Measurements from ENCODE around the gene CPNE6. TPM values are rescaled to one million over a fixed set of nuclear protein-coding genes. Genes with fewer than 3 reads are reported as not detected.

Gene CPNE6
- total and polyA plus RNA-seq, 2 of the 13 experiments (the other 11 are each of a cell fraction or from before 2014, with no cell fraction given), result not detected

DNA sequence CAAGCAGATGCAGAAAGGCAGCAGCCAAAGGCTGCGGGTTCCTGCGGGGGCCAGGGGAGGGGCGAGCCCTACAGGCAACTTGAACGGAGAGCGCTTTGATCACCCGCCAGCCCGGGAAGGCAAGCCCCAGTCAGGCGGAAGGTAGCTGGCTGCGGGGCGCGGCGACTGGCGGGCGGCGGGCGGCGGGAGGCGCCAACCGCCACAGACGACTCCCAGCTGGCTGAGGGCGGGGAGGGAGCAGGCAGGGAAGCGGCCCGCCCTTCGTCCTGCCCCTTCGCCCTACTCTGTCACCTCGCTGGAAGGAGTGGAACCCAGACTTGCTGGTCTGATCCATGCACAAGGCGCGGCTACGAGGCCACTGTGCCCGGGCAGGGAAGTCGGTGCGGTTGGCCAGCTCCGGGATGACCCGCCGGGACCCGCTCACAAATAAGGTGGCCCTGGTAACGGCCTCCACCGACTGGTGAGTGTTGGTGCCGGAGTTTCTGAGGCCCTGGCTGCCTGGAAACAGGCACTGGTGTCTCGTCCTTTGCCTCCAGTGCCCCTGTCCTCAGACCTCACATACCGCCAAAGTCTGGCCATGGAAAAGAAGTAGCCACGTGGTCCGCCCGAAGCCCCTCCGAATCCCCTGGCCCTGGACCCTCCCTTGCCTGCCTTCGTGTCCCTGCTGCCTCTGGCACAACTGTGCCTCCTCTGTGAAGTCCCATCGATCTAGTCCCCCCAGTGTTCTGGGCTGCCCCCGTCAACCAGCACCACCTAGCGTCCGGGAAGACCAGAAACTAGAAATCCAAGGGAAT is 35.0 kb upstream of the CPNE6 start (continued):
- TF ChIP-seq, protein P1, sequence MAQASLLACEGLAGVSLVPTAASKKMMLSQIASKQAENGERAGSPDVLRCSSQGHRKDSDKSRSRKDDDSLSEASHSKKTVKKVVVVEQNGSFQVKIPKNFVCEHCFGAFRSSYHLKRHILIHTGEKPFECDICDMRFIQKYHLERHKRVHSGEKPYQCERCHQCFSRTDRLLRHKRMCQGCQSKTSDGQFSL (CRISPR knock-in tag; IDR thresholded peaks at IDR 0.05), result peak; percentile 87
- TF ChIP-seq MED1 (CRISPR knock-in tag; IDR thresholded peaks at IDR 0.05) (peak; percentile 59), GATA4 (IDR thresholded peaks at IDR 0.05; ENCODE audit: borderline replicate concordance, low read depth) (no peak; the same call in 1 of the 2 replicates), ZNF124 (CRISPR knock-in tag; IDR thresholded peaks at IDR 0.05) (peak; percentile 72), ZNF746 (CRISPR knock-in tag; IDR thresholded peaks at IDR 0.05) (peak; percentile 30; the same call in 1 of the 2 replicates), GABPA (IDR thresholded peaks at IDR 0.05; ENCODE audit: low read depth, low read length) (no peak), GABPA (CRISPR knock-in tag; IDR thresholded peaks at IDR 0.05; ENCODE audit: low read depth) (0 out of 2 replicates have a peak, but pooled peaks have one; percentile 33), EEA1 (CRISPR knock-in tag; IDR thresholded peaks at IDR 0.05; ENCODE audit: borderline replicate concordance) (no peak), PHF5A (CRISPR knock-in tag; IDR thresholded peaks at IDR 0.05; ENCODE audit: low read depth, unreplicated experiment) (peak; percentile 44), ZNF431 (CRISPR knock-in tag; IDR thresholded peaks at IDR 0.05; ENCODE audit: borderline replicate concordance, low read depth) (0 out of 2 replicates have a peak, but pooled peaks have one; percentile 24), NFYC (CRISPR knock-in tag; IDR thresholded peaks at IDR 0.05) (peak; percentile 51), SMAD1 (CRISPR knock-in tag; IDR thresholded peaks at IDR 0.05; ENCODE audit: borderline replicate concordance, low read depth) (peak; percentile 72; the same call in 1 of the 2 replicates), XBP1 (CRISPR knock-in tag; IDR thresholded peaks at IDR 0.05) (no peak), RBM22 (optimal IDR thresholded peaks at IDR 0.05; ENCODE audit: low read length) (peak; percentile 69), KMT2B (CRISPR knock-in tag; IDR thresholded peaks at IDR 0.05) (no peak; the same call in 1 of the 2 replicates)
- TF ChIP-seq, protein P2, sequence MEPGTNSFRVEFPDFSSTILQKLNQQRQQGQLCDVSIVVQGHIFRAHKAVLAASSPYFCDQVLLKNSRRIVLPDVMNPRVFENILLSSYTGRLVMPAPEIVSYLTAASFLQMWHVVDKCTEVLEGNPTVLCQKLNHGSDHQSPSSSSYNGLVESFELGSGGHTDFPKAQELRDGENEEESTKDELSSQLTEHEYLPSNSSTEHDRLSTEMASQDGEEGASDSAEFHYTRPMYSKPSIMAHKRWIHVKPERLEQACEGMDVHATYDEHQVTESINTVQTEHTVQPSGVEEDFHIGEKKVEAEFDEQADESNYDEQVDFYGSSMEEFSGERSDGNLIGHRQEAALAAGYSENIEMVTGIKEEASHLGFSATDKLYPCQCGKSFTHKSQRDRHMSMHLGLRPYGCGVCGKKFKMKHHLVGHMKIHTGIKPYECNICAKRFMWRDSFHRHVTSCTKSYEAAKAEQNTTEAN (CRISPR knock-in tag; conservative IDR thresholded peaks at IDR 0.05), result peak; percentile 66
- TF ChIP-seq, protein P3, sequence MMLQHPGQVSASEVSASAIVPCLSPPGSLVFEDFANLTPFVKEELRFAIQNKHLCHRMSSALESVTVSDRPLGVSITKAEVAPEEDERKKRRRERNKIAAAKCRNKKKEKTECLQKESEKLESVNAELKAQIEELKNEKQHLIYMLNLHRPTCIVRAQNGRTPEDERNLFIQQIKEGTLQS (CRISPR knock-in tag; IDR thresholded peaks at IDR 0.05), result no peak; the same call in 1 of the 2 replicates
- TF ChIP-seq, protein P4, sequence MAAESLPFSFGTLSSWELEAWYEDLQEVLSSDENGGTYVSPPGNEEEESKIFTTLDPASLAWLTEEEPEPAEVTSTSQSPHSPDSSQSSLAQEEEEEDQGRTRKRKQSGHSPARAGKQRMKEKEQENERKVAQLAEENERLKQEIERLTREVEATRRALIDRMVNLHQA (CRISPR knock-in tag; IDR thresholded peaks at IDR 0.05), result no peak
- TF ChIP-seq, protein P5, sequence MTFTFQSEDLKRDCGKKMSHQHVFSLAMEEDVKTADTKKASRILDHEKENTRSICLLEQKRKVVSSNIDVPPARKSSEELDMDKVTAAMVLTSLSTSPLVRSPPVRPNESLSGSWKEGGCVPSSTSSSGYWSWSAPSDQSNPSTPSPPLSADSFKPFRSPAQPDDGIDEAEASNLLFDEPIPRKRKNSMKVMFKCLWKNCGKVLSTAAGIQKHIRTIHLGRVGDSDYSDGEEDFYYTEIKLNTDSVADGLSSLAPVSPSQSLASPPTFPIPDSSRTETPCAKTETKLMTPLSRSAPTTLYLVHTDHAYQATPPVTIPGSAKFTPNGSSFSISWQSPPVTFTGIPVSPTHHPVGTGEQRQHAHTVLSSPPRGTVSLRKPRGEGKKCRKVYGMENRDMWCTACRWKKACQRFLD (CRISPR knock-in tag; IDR thresholded peaks at IDR 0.05; ENCODE audit: borderline replicate concordance), result peak; percentile 58; the same call in 1 of the 2 replicates
- TF ChIP-seq, protein P6, sequence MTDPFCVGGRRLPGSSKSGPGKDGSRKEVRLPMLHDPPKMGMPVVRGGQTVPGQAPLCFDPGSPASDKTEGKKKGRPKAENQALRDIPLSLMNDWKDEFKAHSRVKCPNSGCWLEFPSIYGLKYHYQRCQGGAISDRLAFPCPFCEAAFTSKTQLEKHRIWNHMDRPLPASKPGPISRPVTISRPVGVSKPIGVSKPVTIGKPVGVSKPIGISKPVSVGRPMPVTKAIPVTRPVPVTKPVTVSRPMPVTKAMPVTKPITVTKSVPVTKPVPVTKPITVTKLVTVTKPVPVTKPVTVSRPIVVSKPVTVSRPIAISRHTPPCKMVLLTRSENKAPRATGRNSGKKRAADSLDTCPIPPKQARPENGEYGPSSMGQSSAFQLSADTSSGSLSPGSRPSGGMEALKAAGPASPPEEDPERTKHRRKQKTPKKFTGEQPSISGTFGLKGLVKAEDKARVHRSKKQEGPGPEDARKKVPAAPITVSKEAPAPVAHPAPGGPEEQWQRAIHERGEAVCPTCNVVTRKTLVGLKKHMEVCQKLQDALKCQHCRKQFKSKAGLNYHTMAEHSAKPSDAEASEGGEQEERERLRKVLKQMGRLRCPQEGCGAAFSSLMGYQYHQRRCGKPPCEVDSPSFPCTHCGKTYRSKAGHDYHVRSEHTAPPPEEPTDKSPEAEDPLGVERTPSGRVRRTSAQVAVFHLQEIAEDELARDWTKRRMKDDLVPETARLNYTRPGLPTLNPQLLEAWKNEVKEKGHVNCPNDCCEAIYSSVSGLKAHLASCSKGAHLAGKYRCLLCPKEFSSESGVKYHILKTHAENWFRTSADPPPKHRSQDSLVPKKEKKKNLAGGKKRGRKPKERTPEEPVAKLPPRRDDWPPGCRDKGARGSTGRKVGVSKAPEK (CRISPR knock-in tag; IDR thresholded peaks at IDR 0.05; ENCODE audit: borderline replicate concordance), result 0 out of 2 replicates have a peak, but pooled peaks have one; percentile 63

Measured in HepG2 (cell line).